GM19035 (cell line): ENCODE data around the gene IMPA2.
"Not testable (repeated sequence)": the region's sequence is repeated elsewhere in the genome, so short reads cannot be mapped to it uniquely, and the experiment has no call there.

ENCODE experiments used
- ATAC-seq: cut with Tn5 transposase; IDR thresholded peaks from one replicate; pipeline ENCODE4 v1.9.1; 2021; ENCODE audit not compliant: unreplicated experiment

The IMPA2 gene

DNA sequence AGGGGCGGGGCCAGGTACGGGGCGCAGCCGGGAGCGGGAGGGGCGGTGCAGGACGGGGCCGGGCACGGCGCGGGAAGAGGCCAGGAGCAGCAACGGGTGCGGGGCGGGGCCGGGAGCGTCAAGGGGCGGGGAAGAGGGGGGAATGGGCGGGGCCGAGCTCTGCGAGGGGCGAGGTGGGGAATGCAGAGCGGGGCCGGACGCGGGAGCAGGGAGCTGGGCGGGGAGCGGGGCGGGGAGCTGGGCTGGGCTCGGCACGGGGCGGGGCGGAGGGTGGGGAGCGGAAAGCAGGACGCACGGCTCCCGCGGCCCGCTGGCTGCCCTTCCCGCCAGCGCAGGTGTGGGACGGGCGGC, at the start of gene IMPA2:
Gene IMPA2 (plus strand): TSS at position 316 of the 351 bp plus-strand sequence. CDS start 163 bp downstream, outside the sequence.
- ATAC-seq = no peak

DNA sequence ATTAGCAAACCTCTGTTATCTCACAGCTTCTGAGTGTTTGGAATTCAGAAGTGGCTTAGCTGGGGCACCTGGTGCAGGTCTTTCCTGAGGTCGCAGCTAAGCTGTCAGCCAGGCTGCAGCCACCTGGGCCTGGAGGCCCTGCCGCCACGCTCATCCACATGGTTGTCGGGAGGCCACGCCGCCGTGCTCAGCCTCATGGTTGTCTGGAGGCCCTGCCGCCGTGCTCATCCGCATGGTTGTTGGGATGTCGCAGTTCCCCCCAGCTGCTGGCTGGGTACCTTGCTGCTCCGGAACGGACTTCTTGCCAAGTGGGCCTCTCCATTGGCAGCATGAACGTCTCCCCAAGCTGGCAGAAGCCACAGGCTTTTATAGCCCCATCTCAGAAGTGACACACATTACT, 48.9 kb upstream of the IMPA2 start:
- ATAC-seq = no peak

DNA sequence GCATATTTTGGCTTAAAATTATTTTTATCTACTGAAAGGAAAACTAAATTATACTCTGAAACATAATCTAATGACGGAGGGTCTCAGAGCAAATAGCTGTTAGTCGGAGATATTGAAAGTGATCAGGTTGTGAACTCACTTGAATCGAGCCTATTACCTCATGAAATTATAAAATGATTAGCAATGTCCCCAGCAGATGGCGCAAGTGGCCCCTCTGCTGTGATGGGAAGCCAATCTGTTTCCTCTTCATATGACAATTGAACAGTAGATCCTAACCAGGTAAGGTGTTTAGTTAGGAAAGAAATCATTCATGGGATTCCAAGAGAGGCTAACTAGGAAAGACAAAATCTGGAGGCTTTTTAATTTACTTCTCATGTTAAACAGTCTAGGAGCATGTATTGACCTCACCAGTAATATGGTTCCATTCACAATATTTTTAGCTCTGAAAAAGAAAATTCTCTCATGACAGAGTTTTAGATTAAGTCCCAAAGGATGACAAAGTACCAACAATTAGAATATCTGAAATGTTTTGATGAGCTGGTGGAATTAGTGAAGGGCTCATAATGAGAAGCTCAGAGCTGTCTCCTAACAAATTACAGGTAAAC, 43.3 kb upstream of the IMPA2 start:
- ATAC-seq = peak; percentile 63

DNA sequence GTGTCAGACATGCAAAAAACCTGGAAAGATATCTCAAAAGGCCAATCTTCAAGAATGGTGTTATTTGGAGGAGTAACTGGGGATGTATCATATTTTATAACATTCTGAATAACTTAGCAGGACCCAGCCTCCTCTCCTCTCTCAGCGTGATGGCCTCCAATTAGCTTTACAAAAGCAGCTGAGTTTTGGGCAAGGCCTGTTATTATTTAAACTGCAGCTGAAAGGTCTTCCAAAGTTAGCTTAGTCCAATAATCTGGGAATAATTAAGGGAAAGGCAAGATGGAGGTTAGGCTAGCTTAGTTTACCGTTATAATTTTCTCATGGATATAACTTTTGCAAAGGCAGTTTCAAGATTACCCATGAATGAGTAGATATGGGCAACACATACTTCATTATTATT, 40.4 kb upstream of the IMPA2 start:
- no peak for ATAC-seq

DNA sequence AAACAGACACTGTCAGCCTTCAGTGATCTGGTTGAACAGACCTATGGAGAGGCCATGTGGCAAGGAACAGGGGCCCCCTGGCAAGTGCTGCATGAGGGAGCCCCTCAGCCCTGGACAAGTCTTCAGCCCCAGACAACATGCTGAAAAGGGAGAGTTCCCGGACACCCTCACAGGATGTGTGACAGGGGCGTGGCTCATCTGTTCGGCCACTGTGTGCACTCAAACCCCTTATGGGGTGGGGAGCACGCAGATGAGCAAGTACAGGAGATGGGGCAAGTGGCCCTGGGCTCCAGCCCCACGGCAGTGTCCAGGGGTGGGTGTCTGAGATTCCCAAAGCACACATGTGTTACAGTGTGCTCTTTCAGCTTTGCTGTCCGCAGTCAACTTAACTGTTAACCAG, 37.8 kb upstream of the IMPA2 start:
- ATAC-seq = no peak

DNA sequence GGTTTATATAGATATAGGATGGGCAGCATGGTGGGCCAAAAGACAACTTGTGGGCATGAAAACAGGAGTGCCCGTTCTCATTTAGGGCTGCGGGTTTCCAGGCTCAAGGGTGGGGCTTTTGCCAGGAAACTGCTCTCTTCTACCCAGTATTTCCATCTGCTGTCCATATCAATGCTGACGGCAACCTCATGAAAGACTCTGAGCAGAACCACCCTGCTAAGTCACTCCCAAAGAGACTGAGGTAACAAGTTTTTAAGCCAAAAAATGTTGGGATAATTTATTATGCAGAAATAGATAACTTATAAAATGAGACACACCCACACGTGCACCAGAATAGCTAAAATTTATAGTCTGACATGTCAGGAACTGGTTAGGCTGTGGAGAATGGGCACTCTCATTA, 37.1 kb upstream of the IMPA2 start:
- ATAC-seq = no peak

DNA sequence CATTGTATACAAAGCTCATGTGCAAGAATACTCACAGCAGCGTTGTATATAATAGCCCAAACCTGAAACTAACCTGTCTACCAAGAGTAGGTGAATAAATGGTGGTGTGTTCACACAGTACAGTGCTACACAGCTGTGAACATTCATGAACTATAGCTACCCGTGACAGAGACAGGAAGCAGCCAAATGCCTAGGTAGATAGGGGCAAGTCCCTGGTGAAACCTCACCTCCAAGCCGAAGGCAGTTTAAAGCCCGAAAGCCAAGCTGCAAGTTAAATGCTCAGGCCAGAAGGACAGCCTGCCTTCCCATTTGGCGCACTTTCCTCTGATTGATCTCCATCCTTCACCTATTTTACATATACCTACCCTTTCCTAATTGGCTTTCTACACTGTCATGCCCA, 36.5 kb upstream of the IMPA2 start:
- ATAC-seq = no peak

DNA sequence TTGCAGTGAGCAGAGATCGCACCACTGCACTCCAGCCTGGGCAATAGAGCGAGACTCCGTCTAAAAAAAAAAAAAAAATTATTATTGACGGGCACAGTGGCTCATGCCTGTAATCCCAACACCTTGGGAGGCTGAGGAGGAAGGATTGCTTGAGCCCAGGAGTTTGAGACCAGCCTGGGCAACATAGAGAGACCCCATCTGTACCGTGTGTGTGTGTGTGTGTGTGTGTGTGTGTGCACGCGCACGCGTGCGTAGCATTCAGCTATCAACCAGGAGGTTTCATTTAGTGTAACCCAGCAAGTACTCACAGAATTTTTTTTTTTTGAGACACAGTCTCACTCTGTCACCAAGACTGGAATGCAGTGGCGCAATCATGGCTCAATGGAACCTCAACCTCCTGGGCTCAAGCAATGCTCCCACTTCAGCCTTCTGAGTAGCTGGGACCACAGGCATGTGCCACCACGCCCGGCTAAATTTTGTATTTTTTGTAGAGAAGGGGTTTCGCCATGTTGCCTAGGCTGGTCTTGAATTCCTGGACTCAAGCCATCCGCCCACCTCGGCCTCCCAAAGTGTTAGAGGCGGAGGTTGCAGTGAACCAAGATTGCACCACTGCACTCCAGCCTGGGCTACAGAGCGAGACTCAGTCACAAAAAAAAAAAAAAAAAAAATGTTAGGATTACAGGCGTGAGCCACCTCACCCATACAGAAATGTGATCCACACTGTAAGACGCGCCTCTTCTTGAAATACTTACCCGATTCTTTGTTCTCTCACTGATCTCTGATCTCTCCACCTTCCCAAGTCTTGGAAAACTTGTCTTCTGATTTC, 35.3 kb upstream of the IMPA2 start:
- ATAC-seq = not testable (repeated sequence)

DNA sequence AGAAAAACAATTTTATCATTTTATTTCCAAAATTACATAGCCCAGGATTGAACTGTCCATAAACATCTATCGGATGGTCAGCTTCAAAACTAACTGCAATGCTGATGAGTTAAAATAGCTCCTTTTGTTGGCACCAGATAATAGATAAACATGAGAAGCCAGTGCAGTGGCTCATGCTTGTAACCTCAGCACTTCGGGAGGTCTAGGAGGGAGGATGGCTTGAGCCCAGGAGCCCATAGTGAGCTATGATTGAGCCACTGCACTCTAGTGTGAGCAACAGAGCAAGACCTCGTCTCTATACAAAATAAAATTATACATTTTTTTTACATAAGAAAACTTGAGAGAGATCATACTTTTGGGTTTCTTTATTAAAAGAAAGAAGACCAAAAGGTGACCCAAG, 34.6 kb upstream of the IMPA2 start:
- ATAC-seq = no peak

DNA sequence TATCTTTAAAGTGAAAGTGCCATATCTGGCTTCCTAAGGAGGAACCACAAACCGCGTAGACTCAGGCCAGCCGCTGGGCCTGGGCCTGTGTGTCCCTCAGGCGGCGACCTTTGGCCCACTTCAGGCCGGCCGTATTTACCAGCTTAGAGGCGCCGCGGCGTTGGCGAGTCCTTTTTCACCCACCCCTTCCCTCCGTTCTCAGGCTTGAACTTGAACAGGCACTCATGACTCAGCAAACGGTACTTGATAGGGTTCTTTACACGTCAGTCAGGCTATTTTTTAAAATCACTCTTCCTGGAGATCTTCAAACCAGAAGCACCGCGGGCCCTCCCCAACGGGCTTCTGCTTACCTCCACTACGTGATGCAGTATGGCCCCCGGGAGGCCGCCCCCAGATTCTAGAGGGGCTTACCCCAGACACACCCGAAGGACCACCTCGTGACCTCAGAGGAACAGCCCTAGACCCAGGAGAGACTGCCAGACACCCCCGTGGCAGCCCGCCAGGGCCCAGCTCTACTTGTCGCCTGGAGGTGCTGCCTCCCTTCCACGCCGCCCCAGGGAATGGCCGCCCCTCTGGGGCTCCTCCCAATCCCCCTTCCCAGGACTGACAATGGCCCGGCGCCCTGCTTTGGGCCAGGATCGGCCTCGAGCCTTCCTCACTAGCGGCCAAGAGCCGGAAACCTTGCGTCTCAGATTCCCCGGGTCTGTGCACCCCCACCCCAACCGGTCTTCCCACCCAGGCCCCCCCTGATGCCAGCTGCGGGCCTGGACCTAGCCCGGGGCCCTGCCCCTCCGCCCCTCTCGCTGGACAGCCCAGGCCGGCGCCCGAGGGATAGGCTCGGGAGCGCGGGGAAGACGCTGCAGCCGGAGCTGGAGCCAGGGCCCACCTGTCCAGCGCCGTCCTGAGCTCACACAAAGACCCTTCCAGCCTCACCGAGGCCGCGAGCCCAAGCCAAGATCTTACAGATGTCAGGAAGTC, 33.8 kb upstream of the IMPA2 start:
- peak; percentile 86 for ATAC-seq

DNA sequence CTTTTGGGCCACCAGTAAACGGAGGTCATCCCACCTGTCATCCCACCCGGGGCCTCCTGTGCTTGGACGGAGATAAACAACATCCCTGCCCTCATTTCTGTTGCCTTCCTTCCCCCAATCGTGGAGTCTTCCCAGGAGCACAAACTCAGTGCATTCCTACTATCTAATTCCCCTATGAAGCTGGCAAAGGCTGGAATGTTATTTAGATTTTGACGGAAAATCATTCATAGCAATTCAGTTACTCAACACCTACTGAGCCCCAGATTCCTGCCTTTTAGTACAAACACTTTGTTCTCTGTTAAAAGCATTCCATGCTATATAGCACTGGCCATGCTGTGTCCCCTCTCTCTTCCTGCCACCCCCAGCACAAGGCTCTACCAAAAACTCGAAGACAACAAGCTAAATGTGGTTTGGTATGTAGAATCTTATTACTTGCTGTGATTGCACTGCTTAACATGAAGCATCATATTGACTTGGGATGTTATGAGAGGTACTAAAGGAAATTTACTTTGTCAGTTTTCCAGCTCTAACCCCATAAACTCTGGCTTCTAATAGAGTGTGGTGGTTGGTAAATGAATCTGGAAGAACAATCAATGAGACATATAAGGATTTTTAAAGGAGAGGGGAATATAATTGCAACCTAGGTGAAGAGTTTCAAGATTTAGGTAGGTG, 32.3 kb upstream of the IMPA2 start:
- no peak for ATAC-seq

DNA sequence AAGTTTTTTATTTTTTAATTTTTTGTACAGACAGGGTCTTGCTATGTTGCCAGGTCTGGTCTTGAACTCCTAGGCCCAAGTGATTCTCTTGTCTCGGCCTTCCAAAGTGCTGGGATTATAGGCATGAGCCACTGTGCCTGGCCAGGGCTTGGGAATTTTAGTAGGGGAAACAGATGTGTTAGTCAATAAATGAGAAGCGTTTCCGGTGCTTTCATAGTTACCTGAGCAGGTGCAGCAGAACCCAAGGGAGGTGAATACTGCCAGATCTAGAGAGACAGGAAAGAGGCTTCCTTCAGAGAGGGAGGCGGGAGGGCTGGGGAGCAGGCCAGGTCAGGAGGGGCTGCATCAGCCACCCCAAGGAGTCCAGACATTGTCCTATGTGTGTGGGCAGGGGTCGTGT, 30.5 kb upstream of the IMPA2 start:
- no peak for ATAC-seq

DNA sequence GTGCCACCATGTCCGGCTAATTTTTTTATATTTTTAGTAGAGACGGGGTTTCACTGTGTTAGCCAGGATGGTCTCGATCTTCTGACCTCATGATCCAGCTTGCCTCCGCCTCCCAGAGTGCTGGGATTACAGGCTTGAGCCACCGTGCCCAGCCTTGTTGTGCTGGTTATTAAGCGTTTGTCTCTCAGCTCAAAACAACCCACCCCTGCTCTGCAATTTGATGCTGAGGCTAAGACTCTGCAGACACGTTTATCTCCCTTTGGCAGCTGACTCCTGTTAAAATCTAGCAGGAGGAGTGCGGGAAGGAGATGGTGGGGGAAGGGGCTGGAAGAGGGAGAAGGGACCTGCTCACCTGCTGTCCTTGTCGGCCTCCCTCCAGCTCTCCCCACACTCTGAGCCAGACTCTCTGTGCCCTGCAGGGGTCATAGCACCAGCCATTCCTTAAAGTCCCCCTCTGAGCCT, 29.9 kb upstream of the IMPA2 start:
- ATAC-seq = no peak

DNA sequence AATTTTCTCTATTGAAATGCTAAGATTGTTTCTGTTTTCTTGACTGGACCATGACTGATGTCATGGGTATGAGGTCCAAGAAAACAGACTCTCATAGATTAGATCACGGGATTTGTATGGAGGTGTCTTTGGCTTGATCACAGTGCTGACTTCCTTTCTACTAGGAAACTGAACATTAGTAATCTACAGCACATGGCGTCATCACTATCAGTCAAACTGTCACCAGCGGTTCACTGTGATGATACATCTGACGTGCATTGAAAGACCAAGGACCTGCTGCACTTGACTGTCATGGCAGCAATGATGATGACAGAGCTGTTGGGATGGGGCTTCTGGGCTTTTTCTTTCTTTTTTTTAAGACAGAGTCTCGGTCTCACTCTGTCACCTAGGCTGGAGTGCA, 28.2 kb upstream of the IMPA2 start:
- ATAC-seq = no peak

DNA sequence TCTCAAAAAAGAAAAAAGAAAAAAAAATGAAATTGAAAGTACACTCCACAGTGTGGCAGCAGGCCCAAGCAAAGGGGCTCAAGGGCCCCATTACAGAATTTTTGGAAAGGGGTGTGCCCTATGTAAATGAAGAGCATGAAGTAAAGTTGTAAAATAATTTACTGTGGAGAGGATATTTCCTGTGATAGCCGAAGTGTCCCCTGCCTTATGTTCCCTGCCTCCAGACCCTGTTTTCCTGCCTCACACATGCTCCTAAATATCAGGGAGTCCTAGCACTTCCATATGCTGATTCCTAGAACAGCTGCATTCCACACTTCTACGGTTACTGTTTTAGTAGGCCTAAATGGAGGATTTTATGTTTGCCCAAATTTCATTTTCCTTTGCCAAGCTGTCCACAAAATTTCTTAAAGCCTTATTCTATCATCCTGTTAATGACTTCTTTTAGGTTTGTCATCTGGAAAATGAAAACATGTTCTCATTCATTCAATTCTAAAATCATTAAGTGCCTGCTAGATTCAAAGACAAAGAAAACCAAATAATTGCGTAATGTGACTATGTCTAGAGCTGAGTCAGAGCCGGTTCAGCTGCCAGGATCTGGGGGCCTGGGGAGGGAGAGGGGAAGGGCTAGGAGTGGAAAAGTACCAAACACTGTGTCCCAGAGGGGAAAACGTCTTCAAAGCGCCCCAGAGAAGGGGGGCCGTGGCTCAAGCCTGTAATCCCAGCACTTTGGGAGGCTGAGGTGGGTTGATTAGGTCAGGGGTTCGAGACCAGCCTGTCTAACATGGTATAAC, 25.9 kb upstream of the IMPA2 start:
- no peak for ATAC-seq

DNA sequence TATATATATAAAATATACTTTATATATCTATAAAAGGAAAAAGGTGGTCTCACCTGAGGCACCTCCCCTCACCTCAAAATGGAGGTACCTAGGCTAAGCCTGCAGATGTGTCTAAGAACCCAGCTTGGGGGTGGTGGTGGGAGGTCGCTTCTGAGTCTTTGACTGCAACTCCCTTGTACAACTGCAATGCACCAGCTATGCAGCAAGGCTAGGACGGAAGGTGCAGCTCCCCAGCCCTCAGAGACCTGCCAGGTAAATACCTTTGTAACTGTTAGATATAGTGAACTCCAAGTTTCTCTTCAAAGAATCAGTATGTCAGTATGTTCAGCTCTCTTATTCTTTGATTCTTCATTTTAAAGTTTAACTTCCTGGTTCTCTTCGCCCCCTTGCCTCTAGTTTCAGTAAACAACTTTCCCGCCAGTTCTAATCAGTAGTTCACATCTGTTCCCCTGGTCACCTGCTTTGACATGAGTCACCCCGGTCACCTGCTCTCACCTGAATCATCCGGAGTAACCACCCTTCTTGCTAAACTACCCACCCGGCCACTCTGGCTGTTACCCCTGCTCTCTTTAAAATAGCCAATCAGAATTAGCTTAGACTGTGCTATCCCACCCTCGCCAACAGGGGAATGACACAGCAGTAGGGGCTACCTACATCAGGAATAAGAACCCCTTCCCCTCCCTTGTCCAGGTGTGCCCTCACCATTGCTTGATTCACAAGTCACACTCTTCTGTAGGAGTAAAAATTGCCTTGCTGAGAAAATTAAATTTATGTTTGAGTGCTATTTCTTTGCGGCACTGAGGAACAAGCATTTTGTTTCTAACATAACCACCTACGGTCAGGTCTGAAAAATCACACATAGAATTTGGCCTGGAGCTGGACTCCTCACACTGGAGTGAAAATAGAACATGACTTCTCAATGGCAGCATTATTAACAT, 24.7 kb upstream of the IMPA2 start:
- ATAC-seq = no peak

DNA sequence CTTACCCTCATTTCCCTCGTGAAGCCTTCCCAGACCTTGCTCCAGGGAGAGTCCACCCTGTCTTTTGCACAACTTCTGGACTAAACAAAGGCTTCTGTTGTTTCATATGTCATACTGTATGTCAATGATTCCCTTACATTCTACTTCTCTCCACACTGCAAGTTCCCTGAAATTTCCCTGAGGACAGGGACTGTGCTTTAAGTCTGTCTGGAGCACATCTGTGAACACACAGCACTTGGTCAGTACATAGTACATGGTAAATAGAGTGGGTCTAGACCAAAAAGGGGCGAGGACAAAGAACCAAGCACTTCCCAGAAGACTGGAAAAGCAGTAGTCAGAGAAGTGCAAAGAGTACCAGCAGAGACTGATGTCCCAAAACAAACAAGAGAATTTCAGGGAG, 23.7 kb upstream of the IMPA2 start:
- no peak for ATAC-seq

DNA sequence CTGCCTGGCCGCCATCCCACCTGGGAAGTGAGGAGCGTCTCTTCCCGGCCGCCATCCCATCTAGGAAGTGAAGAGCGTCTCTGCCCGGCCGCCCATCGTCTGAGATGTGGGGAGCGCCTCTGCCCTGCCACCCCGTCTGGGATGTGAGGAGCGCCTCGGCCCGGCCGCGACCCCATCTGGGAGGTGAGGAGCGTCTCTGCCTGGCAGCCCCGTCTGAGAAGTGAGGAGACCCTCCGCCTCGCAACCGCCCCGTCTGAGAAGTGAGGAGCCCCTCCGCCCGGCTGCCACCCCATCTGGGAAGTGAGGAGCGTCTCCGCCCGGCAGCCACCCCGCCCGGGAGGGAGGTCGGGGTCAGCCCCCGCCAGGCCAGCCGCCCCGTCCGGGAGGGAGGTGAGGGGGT, 21.7 kb upstream of the IMPA2 start:
- ATAC-seq = not testable (repeated sequence)

DNA sequence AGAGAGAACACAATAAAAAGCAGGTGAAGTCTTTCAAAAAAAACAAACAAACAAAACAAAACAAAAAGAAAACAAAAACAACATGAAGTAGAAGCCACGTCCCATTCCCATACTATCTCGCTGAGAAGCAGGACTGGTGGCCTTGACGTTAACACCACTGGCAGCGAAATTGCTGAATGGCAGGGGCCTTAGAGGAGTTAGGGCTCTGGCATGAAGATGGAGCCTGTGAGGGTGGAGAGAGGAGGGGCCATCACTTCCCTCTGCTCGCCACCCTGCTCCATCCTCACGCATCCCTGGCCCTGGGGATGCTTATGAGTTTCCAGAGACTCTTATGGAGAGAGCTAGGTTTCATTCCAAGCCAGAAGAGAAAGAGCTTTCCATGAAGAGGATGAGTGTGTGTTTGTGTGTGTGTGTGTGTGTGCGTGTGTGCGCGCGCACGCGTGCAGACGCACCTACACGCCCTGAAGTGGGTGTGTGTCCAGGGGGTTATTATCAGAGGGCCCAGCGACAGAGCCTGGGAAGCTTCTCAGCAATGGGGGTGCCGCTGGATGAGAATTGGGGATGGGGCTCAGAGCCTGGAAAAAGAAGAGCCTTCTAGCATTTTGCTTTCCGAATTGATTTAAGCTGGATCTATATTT, 20.4 kb upstream of the IMPA2 start:
- no peak for ATAC-seq
